Epithelial cell of prostate (primary cell): ENCODE data around the gene FAM168A.

Source experiments
- DNase-seq: peaks from one replicate; pipeline ENCODE4 v3.0.0-alpha.2; 2011; ENCODE audit warnings: low read depth, low spot score
- H3K27ac ChIP-seq: fragments of 450-650 bp; 2 replicates; pipeline ENCODE4 v1.5.1; 2017; ENCODE audit warnings: mild to moderate bottlenecking

FAM168A gene

DNA sequence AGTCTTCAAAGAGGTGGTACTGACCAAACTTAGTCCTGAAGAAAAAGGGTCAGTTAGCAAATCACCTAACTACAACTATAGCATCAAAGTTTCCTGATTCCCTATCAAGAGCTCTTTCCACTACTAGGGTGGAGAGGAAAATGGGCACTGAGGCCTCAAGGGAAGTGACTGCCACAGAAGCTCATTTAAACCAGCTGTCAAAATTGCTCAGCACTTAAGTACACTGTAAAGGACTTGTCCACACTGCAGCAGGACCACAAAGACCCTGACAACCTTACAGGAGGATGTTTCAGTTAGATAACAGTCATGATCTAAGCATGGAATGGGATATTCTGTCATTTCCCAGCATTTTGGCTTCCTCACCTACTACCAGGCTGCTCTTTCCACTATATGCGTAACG is 33.0 kb downstream of the FAM168A start:
- H3K27ac ChIP-seq, result no peak overlapping the region
- no peak for DNase-seq

DNA sequence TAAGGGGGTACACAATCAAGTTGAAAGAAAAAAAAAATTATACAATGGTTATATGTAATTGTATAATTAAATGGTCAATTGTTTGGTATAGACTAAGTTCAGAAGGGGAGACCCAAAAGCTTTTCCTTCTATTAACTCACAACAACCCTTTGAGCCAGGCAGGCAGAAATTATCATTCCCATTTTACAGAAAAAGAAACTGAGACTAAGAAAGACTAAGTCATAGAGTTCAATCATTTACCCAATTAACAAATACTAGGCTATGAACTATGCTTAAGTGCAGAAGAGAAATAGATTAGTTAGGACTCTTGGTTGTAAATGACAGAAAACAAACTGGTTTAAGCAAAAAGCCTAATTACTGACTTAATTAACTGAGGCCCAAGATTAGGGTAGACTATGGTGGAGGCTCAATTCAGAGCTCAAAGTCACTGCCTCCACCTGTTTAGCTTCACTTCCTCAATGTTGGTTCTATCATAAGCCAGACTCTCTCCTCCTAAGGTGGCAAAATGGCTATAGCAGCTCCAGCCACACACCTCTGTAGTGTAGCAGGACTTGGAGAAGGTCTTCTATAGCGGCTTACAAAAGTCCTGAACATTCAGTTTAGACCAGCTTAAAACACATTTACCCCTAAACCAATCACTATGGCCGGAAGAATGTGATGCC is 34.2 kb downstream of the FAM168A start:
- DNase-seq, result no peak
- H3K27ac ChIP-seq, result no peak overlapping the region

DNA sequence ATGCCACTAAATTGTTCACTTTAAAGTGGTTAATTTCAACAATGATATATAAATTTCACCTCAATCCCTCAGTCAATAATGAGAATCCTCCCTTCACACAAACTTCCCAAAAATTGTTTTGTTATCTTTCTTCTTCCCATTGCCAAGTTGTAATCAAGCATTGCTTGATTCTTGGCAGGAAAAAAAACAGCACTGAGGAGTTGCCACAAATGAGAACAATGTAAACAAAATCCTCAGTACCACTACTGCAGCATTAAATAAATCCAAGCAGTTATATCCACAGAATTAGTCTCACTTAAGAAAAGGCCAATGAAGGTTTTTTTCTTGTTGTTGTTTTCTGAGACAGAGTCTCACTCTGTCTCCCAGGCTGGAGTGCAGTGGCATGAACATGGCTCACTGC is 38.2 kb downstream of the FAM168A start:
- H3K27ac ChIP-seq, result no peak overlapping the region
- DNase-seq, result no peak

DNA sequence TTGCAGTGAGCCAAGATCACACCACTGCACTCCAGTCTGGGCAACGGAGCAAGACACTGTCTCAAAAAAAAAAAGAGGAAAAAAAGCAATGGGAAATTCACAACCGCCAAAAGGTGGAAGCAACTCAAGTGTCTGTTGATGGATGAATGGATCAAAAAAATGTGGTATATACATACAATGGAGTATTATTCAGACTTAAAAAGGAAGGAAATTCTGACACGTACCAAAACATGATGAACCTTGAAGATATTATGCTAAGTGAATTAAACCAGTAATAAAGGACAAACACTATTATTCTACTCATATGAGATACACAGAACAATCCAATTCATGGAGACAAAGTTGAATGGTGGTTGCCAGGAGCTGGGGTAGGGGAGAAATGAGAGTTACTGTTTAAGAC is 40.9 kb downstream of the FAM168A start:
- no peak for DNase-seq
- no peak overlapping the region for H3K27ac ChIP-seq

DNA sequence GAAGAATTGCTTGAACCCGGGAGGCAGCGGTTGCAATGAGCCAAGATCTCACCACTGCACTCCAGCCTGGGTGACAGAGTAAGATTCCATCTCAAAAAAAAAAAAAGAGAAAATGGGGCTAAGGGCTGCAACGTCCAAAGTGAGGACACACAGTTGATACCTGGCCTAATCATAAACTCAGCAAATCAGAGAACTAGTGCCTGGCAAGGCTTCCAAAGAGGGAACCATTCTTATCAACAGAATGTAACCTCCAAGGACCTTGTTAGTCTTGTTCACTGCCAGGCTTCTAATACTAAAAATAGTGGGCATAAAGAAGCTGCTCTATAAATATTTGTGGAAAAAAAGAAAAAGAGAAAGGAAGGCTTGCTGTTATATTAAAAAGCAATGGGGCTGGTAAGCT is 42.3 kb downstream of the FAM168A start:
- no peak for DNase-seq
- no peak overlapping the region for H3K27ac ChIP-seq

DNA sequence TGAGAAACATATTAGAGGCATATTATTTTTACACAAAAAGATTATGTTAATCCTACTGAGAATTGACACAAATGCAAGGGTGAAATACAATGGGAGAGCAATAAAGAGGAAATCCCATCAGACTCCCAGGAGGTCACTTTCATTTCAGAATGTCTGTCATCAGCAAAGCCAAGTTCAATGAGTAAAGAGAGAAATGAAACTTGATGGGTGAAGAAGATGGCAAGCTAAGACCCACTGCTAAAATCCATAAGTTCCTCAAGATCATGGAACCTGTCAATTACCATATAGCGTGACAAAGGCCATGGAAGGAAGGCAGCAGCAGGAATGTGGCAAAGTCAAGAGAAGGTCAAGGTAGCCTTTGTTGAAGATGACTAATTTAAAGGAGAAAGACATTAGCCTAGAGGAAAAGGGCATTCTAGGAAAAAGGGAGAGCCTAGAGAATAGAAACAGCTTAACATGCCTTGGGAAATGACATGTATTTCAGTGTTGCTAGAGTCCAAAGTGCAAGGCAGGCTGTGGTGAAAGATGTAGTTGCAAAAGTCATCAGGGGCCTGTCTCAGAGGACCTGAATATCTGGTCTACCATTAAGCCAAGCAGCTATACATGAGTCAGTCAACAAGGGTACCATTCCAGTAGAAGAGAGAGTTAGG is 43.1 kb downstream of the FAM168A start:
- no peak for DNase-seq
- H3K27ac ChIP-seq, result no peak overlapping the region

DNA sequence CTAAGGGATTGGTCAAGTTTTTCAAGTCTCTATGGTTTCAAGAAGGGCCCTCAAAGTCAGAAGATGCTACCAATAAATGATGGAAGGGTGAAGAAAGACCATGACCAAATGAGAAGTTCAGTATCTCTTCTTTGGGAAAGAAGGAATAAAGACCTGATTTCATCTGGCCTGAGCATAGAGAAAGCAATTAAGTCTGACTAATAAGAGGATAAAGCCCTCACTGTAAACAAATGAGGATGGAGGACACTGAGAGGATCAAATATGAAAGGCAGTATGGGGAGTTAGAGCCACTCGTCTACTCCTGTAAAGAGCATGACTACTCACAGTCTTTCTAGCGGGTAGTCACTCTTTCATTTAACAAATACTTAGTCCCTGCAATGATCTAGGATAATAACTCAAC is 44.6 kb downstream of the FAM168A start:
- H3K27ac ChIP-seq, result no peak overlapping the region
- no peak for DNase-seq

DNA sequence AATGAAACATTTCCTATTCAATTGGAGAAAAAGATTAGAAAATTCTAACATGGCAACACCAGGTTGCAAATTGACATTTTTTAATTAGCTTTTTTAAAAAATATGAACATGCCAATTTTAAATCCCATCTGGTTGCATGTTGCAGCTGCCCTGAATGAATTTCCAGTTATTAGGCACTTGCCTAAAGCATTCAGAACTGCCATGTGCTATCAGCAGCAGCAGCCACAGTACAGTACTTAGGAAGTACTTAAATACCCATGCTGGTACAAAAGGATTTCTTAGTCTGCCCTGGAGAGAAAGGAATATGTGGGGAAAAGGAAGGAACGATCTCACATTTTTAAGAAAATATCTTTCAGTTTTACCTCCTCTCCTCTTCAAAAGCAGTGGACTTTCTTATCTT is 46.2 kb downstream of the FAM168A start:
- H3K27ac ChIP-seq, result no peak overlapping the region
- no peak for DNase-seq

DNA sequence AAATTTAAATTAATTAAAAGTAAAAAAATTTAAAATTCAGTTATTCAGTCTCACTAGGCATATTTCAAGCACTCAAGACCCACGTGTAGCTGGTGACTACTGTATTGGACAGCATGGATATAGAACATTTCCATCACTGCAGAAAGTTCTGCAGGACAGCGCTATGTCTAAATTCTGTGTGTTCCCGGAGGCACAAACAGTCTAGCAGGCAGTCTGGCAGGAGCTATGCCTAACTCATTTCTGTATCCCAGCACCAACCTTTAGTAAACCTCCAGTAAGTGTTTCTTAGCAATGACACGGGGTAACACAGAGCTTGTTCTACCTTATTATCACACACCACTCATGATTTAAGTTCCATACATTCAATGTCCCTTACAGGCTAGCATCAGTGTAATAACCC is 48.5 kb downstream of the FAM168A start:
- DNase-seq, result no peak
- no peak overlapping the region for H3K27ac ChIP-seq

DNA sequence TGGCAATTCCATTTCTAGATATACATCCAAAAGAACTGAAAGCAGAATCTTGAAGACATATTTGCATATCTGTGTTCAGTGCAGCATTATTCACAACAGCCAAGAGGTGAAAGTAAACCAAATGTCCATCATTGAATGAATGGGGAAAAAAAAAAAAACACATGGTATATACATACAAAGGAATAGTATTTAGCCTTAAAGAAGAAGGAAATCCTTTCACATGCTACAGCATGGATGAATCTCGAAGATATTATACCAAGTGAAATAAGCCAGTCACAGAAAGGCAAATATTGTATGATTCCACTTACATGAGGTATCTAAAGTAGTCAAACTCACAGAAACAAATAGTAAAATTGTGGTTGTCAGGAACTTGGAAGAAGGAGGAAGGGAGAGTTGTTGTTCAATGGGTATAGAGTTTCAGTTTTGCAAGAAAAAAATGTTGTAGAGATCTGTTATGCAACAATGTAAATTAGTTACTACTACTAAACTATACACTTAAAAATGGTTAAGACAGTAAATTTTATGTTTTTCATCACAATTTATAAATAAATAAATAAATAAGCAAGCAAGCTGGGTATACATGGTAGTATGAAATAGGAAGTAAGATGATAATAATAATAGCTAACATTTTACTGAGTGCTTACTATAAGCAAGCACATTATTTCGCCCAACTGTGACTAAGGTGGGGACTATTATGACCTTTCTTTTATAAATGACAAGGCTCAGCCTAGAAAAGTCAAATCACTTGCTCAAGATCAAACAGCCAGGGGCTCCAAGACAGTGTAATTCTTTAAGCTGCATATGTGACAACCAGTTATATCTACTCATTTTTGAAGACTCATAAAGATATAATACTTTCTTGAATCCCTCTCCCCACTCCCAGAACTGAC is 50.0 kb downstream of the FAM168A start:
- no peak for DNase-seq
- H3K27ac ChIP-seq, result no peak overlapping the region

DNA sequence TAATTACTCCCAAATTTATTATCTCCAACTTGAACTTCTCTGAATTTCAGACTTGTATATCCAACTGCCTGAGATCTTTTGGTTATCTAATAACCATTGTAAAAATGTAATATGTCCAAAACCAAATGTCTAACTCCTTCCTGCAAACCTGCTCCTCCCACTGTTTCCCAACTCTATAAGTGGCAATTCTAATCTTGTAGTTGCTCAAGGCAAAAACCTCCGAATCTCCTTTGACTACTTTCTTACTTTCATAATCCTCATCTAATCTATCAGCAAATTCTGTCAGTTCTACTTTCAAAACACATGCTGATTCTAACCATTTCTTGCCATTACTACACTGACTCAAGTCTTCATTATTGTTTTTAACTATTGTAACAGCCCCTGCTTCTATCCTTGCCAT is 55.7 kb downstream of the FAM168A start:
- no peak for DNase-seq
- H3K27ac ChIP-seq, result no peak overlapping the region

DNA sequence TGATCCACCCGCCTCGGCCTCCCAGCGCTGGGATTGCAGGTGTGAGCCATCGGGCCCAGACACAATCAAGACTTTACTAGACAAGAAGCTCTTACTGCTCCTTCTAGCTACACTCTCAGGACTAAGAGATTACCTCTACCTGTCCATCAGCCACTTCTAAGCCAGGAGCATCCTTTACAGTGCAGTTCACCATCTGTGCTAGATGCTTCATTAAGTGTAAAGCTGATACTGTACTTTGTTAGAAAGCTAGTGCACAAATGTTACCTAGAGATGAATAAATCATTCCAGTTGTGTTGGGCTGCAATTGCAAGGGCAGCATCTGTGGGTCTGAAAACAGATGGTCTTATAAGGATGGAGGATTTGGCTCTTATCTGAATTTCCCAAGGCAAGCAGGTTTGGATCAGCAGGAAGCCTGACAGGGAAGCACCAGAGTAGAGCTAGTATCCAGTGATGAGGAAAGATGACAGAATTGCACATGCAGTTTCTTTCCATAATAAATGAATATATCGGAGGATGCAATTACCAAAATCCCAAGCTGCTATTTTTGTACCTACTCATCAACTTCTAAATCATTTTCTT is 58.3 kb downstream of the FAM168A start:
- H3K27ac ChIP-seq, result no peak overlapping the region
- no peak for DNase-seq

DNA sequence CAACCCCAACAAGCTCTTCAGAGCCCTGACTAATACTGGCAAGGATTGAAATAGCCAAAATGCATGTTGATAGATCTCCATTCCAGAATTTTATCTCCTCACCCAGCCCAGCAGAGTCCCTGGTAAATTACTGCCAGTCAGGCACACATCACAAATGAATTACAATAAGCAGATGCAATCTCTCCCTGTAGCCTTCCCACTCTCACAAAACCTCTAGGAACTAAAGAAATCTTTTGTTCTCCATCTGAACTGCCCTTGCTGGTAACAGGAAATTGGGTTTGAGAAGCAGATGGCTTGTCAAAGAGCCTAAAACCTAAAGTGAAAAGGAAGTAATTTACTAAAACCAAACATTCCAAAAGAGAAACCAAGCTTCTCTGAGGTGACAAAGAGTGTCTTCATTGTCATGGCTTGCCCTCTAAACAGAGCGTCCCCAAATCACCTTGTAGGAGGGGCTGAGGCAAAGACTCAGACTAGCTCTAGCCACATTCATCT is 59.5 kb downstream of the FAM168A start:
- H3K27ac ChIP-seq, result no peak overlapping the region
- no peak for DNase-seq

DNA sequence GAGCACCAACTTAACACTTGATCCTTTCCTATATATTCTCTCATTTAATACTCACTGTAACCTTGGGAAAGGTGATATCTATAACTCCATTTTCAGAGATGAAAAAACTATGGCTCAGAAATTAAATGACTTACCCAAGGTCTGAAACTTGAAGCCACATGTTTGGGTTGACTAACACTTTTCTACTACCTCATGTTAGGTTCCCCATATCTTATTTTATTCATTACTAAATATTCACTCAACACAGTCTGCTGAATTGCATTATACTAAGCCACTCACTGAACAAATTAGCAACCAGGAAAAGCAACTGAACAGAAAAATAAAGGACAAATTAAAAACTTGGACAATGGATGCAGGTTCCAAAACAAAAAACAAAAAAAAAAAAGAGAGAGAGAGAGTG is 59.9 kb downstream of the FAM168A start:
- H3K27ac ChIP-seq, result no peak overlapping the region
- no peak for DNase-seq

DNA sequence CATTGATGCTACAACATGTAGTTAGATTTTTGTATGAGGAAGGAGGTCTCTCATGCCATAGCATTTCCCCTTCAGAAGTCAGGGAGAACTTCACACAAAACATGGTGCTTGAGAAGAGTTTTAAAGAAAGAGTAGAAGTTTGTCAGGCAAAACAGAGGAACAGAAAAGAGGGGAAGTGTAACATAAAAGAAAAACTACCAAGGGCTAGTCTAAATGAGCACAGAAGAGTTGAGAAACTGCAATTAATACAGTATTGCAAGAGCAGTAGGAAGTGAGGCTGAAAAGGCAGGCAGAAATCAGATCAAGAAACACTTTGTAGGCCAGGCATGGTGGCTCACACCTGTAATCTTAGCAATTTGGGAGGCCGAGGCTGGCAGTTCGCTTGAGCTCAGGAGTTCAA is 61.0 kb downstream of the FAM168A start:
- DNase-seq, result no peak

DNA sequence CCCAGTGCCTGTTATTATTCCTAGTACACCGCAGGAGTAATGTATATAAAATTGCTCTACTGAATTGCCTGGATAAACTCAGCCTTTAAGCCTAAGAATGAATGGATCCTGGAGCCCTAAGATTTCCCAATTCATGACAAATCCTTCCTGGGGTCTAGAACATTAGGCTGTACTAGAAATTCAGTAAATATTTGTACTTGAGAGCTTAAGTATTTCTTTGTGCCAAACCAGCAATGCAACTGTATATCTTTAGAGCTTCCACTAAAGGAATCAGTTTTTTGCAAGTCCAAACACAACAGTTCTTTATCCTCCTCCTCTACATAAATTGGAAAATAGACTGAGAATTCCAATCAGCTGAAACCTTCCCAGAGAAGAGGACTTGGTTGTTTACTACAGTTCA is 65.6 kb downstream of the FAM168A start:
- no peak for DNase-seq
- no peak overlapping the region for H3K27ac ChIP-seq

More for the DNA sequence above, 61.0 kb downstream of the FAM168A start:
- H3K27ac ChIP-seq, result no peak overlapping the region

DNA sequence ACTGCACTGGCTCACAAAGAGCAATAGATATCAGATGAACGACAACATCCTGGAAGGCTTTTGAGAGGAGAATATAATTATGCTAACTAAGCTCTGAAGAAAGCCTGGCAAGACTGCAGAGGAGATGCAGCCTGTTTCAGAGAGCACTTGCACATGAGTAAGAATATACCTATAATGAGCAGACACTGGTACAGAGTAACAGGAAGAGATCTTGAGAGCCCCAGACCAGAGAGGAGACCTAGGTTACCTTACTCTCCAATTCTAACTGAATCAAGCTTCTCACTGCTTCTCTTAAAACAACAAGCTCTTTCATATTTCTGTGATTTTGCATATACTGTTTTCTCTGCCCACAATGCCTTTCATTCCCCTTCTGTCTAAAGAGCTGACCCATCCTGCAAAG is 66.5 kb downstream of the FAM168A start:
- DNase-seq, result no peak
- H3K27ac ChIP-seq, result no peak overlapping the region

DNA sequence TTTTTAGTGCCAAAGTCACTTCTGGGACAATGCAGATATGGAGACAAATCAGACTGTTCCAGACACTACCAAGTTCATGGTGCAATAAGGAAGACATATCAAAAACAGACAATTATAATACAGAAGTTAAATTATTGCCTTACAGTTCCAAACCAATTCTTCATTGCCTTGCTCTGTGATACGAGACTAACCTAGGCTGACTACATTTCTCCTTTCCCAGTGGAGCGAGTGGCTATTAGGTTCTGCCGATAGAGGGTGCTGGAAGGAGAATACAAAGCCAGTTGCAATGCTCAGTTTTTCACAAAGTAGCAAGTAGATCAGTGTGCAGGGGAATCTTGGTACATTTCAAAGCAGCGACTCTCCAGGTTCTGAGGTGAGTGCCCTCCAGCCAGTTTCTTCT is 67.8 kb downstream of the FAM168A start:
- no peak overlapping the region for H3K27ac ChIP-seq
- DNase-seq, result no peak

DNA sequence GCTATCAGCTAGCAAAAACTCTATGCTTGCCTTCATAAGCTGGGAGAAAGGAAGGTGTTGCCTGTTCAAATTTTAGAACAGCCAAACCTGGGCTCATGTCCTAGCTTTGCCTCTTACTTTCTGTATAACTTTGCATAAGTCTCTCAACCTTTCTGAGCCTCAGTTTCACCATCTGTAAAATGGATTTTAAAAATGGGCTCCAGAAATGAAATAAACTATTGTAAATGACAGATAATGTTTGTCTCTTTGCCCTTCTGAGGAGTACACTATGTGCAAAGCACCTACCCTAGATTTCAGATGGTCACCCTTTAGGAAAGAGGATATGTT is 68.7 kb downstream of the FAM168A start:
- no peak for DNase-seq
- no peak overlapping the region for H3K27ac ChIP-seq

DNA sequence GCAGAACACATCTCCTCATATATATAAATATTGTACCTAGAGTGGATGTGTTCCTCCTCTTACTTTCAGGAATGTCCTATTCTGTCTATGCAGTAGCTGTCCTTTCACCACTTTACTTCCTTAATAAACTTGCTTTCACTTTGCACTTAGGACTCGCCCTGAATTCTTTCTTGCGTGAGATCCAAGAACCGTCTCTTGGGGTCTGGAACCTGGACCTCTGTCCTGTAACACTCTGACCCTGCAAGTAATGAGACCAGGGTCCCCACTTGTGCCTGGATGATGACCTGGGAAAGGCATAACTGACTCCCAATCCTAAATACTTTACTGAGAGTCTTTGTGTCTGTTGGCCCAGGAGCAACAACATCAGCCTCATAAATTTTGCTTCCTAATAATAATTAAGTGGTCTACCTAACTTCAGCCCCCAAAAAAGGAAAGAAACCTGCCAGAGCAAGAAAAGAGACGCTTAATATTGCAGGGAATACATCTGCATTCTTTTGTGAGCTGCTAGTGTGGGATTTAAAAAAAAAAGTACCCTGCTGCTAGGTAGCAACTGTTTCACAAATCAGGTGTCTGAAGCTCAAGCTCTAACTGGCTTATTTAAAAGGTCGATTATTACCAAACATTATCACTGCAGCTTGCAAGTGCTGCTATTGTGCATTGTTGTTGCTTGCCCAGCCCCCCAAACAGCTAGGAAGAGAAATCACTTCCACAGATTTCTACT is 69.3 kb downstream of the FAM168A start:
- H3K27ac ChIP-seq, result no peak overlapping the region
- DNase-seq, result no peak
